Stimulated activated CD4-positive, alpha-beta T cell treated with anti-CD3 and anti-CD28 coated beads, Interleukin-2, amount 100 ng/mL, for 48 hours (primary cell): Measurements from ENCODE around the gene LRRC75B.
"Not testable (repeated sequence)": the region's sequence is repeated elsewhere in the genome, so short reads cannot be mapped to it uniquely, and the experiment has no call there.

Experiments used
- DNase-seq, 2 donors: peaks; one replicate each; pipeline ENCODE4 v3.0.0-alpha.2; 2020

Gene LRRC75B

GRCh38 chr22:24552503-24553286, 40.2 kb downstream of the LRRC75B start:
- DNase-seq = not testable (repeated sequence)

GRCh38 chr22:24550902-24551435, 41.9 kb downstream of the LRRC75B start:
- DNase-seq = no peak

DNA sequence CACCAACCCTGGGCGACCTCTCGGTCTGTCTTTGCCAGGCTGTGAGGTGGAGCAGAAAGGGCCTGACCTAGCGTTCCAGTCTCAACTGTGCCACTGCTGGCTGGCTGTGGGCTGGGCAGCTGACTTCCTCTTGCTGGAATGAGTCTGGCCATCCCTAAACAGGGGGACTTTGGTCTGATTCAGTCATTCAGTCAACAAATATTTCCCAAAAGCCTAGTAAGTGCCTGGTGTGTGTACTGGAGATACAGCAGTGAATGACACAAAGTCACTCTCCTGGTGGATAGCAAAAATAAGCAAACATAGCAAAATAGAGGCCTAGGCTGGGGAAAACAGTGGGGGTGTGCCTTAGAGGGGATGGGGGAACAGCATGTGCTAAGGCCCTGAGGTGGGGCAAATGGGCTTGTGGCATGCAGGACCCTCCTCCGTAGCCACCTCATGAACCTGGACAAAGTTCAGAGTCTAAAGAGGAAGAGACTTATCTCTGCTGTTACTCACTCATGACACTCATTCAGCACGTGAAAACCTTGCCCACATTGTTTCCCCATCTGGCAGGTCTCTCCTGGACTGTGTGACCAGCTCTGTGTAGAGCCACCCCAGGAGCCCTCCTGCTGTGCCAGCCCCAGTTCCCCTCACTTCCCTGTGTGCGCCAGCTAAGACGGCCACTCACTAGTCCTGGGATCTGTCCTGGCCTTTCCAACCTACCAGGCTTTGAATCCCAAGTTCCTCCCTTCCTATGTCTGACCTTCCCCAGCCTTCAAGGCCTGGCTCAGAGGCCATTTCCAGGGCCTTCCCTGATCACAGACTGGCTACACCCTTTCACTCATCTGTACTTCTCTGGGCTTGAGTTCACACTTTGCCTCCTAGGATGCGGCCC, 42.6 kb downstream of the LRRC75B start:
- DNase-seq = no peak

GRCh38 chr22:24548812-24549211, 44.1 kb downstream of the LRRC75B start:
- no peak for DNase-seq

DNA sequence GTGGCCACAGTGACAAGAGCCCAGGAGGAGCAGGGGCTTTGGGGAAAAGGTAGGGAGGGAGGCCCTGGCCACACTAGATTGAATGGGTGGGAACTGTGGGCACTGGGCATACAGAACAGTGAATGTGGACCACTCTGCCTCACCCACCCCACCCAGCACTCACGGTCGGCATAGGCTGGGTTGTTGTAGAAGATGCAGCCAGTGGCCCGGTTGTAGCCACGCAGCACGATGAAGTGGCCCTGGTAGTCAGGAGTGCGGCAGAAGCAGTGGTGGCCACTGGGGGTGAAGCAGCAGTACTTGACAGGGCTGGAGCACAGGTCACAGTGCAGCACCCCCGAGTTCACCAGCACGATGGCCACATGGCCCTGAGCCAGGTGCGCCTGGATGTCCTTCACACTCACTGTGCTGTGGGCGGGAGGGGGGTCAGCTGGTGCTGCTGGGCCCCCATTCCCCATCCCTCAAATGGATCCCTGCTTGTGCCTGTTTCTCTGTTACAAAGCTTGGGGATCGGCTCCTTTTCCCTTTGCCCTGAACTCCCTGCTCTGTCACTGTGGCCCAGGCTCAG, 49.1 kb downstream of the LRRC75B start:
- no peak for DNase-seq

GRCh38 chr22:24543185-24543601, 49.7 kb downstream of the LRRC75B start:
- DNase-seq = no peak

DNA sequence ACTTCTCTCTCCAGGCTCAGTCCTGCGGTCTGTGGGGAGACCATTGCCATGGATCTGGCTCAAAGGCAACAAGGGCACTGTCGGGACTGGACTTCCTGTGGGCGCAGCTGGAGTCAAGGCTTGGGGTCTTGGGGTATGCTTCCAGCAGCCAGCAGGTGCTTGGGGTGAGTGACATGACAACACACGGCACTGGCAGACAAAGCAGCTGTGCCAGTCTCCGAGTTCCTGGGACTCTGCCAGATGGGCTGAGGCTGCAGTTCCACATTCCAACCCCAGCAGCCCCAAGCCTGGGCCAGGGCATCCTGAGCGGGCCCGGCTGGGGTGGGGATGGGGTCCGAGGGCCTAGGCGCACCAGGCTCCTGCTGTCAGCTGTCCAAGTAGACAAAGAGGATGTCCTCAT, 50.2 kb downstream of the LRRC75B start:
- DNase-seq = no peak

DNA sequence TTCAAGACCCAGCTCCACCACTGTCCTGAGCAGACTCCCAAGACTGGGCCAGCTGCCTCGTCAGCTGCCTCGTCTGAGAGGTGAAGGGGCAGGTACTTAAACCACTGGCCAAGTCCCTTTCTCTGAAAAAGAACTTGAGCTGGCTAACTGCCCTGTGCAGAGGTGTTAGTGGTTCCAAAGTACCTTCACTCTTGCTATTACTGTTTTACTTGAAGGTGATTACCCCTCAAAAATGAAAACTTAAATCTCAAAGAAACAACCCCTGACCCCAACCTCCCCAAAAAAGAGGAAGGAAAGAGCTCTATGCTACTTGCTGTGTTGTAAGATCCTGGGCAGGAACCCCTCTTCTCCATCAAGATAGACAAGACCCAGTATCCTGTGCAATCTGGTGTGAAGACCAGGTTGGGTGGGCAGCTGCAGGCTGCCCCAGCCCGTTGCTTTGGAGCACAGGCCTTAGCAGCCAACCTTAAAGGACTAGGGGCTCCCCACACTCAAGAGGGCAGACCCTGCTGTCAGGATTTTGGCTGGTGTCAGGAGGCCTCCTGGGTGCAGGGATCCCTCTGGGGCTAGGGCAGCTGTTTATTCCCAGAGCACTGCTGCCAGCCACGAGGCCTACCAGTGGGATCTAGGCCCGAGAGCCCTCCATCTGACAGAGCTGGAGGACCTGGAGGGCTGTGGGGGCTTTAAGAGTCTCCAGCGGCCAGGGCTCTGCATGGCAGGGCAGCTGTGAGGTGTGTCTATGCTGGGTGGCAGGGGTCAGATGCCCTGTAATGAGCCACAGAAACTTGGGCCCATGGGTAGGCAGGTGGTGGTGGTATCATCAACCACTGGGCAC, 51.0 kb downstream of the LRRC75B start:
- DNase-seq = no peak

DNA sequence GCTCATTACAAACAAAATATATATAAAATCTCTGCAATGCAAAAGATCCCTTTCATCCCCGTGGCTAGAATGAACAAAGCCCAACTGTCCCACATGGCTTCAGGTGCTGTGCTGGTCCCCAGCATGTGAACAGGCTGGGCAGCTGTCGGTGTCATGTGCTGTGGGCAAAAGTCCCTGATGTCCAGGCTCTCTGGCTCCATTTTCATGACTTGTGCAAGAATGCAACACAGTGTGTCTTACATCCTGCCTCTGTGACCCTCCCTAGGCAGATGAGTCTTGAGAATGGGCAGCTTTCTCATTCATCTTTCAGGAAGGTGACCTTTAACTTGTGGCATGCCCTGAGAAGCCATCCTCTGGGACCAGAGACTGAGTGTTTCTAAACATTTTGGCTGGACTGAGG, 52.4 kb downstream of the LRRC75B start:
- no peak for DNase-seq

DNA sequence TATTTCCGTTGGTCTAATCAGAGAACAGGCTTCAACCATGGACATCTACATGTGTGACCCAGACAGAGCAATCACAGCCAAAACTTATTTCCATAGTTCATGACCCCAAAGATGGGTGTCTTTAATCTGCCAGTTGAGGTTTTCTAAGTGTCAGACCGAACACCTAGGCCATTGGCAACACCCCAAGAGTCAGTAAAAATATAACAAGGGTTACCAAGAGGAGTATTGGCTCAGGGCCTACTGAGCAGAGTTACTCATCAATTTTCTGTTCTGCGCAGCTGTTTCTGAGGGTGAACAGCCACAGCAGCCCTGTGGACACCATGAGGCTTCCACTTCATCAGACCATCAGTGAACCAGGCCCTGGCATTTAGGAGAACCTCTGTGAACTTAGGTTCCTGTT, 56.8 kb downstream of the LRRC75B start:
- DNase-seq = no peak
